Neural progenitor cell (in vitro differentiated cells): ENCODE results near the gene FASN.

Experiments used
- CTCF ChIP-seq: fragments of 200-600 bp; sonication (generic); IDR thresholded peaks from 2 replicates; pipeline ENCODE4 v1.5.1; 2017; ENCODE audit warnings: antibody characterized with exemption, mild to moderate bottlenecking
- EZH2 ChIP-seq: fragments of 200-600 bp; sonication (generic); IDR thresholded peaks from 2 replicates; pipeline ENCODE4 v1.6.1; 2017; ENCODE audit warnings: antibody characterized with exemption, mild to moderate bottlenecking, moderate library complexity
- EZH2phosphoT487 ChIP-seq: fragments of 200-600 bp; sonication (generic); IDR thresholded peaks from 2 replicates; pipeline ENCODE4 v1.6.1; 2017; ENCODE audit warnings: antibody characterized with exemption

GRCh38 chr17:82090549-82091263, 7.3 kb downstream of the FASN start:
- no peak for TF ChIP-seq CTCF
- TF ChIP-seq EZH2phosphoT487, result no peak
- TF ChIP-seq EZH2, result no peak
